ENCODE results near the gene PTCH1.

The PTCH1 gene

GRCh38 chr9:95482621-95483020 is 34.1 kb downstream of the PTCH1 start:
- Histone ChIP-seq H3K4me3 (replicated peaks; ENCODE audit: insufficient read depth, low read length) (no peak overlapping the region), H3K27ac (replicated peaks) (no peak overlapping the region), H3K27me3 (ENCODE audit: insufficient read depth, poor library complexity, severe bottlenecking) (no peaks in the 10 kb centered on the region)
- TF ChIP-seq, protein P1, sequence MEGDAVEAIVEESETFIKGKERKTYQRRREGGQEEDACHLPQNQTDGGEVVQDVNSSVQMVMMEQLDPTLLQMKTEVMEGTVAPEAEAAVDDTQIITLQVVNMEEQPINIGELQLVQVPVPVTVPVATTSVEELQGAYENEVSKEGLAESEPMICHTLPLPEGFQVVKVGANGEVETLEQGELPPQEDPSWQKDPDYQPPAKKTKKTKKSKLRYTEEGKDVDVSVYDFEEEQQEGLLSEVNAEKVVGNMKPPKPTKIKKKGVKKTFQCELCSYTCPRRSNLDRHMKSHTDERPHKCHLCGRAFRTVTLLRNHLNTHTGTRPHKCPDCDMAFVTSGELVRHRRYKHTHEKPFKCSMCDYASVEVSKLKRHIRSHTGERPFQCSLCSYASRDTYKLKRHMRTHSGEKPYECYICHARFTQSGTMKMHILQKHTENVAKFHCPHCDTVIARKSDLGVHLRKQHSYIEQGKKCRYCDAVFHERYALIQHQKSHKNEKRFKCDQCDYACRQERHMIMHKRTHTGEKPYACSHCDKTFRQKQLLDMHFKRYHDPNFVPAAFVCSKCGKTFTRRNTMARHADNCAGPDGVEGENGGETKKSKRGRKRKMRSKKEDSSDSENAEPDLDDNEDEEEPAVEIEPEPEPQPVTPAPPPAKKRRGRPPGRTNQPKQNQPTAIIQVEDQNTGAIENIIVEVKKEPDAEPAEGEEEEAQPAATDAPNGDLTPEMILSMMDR (IDR thresholded peaks at IDR 0.05; ENCODE audit: insufficient read depth, low read length), result no peak
- TF ChIP-seq, protein P2, sequence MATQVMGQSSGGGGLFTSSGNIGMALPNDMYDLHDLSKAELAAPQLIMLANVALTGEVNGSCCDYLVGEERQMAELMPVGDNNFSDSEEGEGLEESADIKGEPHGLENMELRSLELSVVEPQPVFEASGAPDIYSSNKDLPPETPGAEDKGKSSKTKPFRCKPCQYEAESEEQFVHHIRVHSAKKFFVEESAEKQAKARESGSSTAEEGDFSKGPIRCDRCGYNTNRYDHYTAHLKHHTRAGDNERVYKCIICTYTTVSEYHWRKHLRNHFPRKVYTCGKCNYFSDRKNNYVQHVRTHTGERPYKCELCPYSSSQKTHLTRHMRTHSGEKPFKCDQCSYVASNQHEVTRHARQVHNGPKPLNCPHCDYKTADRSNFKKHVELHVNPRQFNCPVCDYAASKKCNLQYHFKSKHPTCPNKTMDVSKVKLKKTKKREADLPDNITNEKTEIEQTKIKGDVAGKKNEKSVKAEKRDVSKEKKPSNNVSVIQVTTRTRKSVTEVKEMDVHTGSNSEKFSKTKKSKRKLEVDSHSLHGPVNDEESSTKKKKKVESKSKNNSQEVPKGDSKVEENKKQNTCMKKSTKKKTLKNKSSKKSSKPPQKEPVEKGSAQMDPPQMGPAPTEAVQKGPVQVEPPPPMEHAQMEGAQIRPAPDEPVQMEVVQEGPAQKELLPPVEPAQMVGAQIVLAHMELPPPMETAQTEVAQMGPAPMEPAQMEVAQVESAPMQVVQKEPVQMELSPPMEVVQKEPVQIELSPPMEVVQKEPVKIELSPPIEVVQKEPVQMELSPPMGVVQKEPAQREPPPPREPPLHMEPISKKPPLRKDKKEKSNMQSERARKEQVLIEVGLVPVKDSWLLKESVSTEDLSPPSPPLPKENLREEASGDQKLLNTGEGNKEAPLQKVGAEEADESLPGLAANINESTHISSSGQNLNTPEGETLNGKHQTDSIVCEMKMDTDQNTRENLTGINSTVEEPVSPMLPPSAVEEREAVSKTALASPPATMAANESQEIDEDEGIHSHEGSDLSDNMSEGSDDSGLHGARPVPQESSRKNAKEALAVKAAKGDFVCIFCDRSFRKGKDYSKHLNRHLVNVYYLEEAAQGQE (IDR thresholded peaks at IDR 0.05; ENCODE audit: insufficient replicate concordance, low read depth), result no peak
- TF ChIP-seq POLR2AphosphoS5 (IDR thresholded peaks at IDR 0.05; ENCODE audit: low read depth), result no peak
- no peak for TF ChIP-seq SPI1 (IDR thresholded peaks at IDR 0.05; ENCODE audit: borderline replicate concordance, low read depth)
- no peak for TF ChIP-seq GABPA (IDR thresholded peaks at IDR 0.05; ENCODE audit: low read depth)
- DNase-seq (ENCODE audit: low read depth in 1 of 2, low spot score in 1 of 2), result no peak

- DNase-seq (ENCODE audit: low read depth in 1 of 2, low spot score in 1 of 2), result no peak
- Histone ChIP-seq H3K27ac (replicated peaks) (no peak overlapping the region), H3K4me3 (replicated peaks; ENCODE audit: insufficient read depth, low read length) (no peak overlapping the region), H3K27me3 (ENCODE audit: insufficient read depth, poor library complexity, severe bottlenecking) (no peaks in the 10 kb centered on the region)
- TF ChIP-seq SPI1 (IDR thresholded peaks at IDR 0.05; ENCODE audit: borderline replicate concordance, low read depth) (no peak), POLR2AphosphoS5 (IDR thresholded peaks at IDR 0.05; ENCODE audit: low read depth) (no peak), GABPA (IDR thresholded peaks at IDR 0.05; ENCODE audit: low read depth) (no peak)
- TF ChIP-seq, protein P2 (IDR thresholded peaks at IDR 0.05; ENCODE audit: insufficient replicate concordance, low read depth), result no peak
- TF ChIP-seq, protein P1 (IDR thresholded peaks at IDR 0.05; ENCODE audit: insufficient read depth, low read length), result no peak
These were observed 35.8 kb downstream of the PTCH1 start for GRCh38 chr9:95481000-95481399.

DNA sequence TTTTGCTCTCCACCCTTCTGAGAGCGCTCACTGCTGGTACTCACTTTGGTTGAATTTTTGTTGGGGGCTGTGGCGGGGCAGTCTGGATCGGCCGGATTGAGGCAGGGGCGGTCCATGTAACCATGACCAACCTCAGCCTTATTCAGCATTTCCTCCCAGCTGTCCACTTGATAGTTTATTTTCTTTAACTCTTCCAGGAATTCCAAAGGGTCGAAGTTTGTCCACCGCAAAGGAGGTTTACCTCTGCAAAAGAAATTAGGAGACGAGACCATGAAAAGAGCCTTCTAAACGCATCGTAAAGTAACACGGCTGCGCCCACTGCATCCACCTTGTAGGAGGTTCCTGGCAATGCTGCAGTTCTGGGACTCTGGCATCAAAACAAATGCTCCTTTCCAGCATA is 36.4 kb downstream of the PTCH1 start:
- no peak for DNase-seq (ENCODE audit: low read depth in 1 of 2, low spot score in 1 of 2)
- H3K4me3 ChIP-seq (replicated peaks; ENCODE audit: insufficient read depth, low read length), result no peak overlapping the region
- no peak overlapping the region for H3K27ac ChIP-seq (replicated peaks)
- H3K27me3 ChIP-seq (ENCODE audit: insufficient read depth, poor library complexity, severe bottlenecking), result no peaks in the 10 kb centered on the region
- TF ChIP-seq POLR2AphosphoS5 (IDR thresholded peaks at IDR 0.05; ENCODE audit: low read depth) (no peak), GABPA (IDR thresholded peaks at IDR 0.05; ENCODE audit: low read depth) (no peak)
- TF ChIP-seq, protein P1 (IDR thresholded peaks at IDR 0.05; ENCODE audit: insufficient read depth, low read length), result no peak

DNA sequence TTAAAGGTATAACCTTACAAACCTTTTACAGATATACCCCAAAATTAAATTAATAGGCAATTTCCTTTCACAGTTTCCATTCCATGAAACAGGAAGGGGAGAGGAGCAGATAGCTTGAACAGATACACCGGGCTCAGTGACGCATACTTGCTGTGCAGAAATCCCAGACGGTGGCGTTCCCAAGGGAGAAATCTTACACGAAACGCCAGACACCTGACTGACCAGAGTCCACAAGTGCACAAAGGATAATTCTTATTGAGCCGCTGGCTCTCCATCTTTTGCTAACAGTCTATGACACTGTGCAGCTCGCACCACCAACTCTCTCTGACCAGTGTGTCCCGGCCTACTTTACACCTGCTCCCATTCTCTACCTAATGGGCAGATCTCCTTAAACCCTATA is 37.4 kb downstream of the PTCH1 start:
- Histone ChIP-seq H3K27me3 (ENCODE audit: insufficient read depth, poor library complexity, severe bottlenecking) (no peaks in the 10 kb centered on the region), H3K4me3 (replicated peaks; ENCODE audit: insufficient read depth, low read length) (no peak overlapping the region), H3K27ac (replicated peaks) (no peak overlapping the region)
- no peak for DNase-seq (ENCODE audit: low read depth in 1 of 2, low spot score in 1 of 2)
- TF ChIP-seq, protein P2 (IDR thresholded peaks at IDR 0.05; ENCODE audit: insufficient replicate concordance, low read depth), result no peak
- TF ChIP-seq, protein P1 (IDR thresholded peaks at IDR 0.05; ENCODE audit: insufficient read depth, low read length), result no peak
- TF ChIP-seq SPI1 (IDR thresholded peaks at IDR 0.05; ENCODE audit: borderline replicate concordance, low read depth) (no peak), POLR2AphosphoS5 (IDR thresholded peaks at IDR 0.05; ENCODE audit: low read depth) (no peak), GABPA (IDR thresholded peaks at IDR 0.05; ENCODE audit: low read depth) (no peak)
